ENCODE data around the gene GPR78.

GRCh38 chr4:8543623-8544022 is 36.6 kb upstream of the GPR78 start:
- TF ChIP-seq CTCF (conservative IDR thresholded peaks at IDR 0.05): no peak
- TF ChIP-seq ZFX (IDR thresholded peaks at IDR 0.05): no peak
